ENCODE measurements around the gene GNB1. TPM values are rescaled to one million over a fixed set of nuclear protein-coding genes. Genes with fewer than 3 reads are reported as not detected.

Gene GNB1
- total RNA-seq, 4 donors from 2014 or later, result 154 to 200 (median 174) TPM

GRCh38 chr1:1836119-1836518 is 54.8 kb downstream of the GNB1 start:
- H3K36me3 ChIP-seq, result no peaks in the 10 kb centered on the region
- no peak for TF ChIP-seq POLR2A (IDR thresholded peaks at IDR 0.05)
- TF ChIP-seq CTCF (IDR thresholded peaks at IDR 0.05), result no peak
- WGBS, 2 donors, result 97 to 98% methylated on average over 8 of the region's 8 CpGs

GRCh38 chr1:1835546-1835945 is 55.3 kb downstream of the GNB1 start:
- DNase-seq, result no peak
- peaks cover 14 to 37% of the 10 kb centered on the region in 2 donors for H3K4me1 ChIP-seq
- no peaks in the 10 kb centered on the region for H3K27me3 ChIP-seq
- H3K9me3 ChIP-seq, result no peaks in the 10 kb centered on the region
- intact Hi-C loops (cut with DNase I), result loop anchor here (10.0 kb wide), 1 partner anchor 49 kb away; no protein-coding TSS in a partner anchor
- H3K27ac ChIP-seq, result no peak overlapping the region
- H3K36me3 ChIP-seq, result no peaks in the 10 kb centered on the region
- 79 to 85% methylated on average over 3 of the region's 3 CpGs for WGBS, 2 donors
- no peak overlapping the region for H3K4me3 ChIP-seq (replicated peaks in 1 of 3)
- TF ChIP-seq CTCF (IDR thresholded peaks at IDR 0.05), result no peak
- no peak for TF ChIP-seq POLR2A (IDR thresholded peaks at IDR 0.05)

More at GRCh38 chr1:1836119-1836518, 54.8 kb downstream of the GNB1 start:
- no peak overlapping the region for H3K4me3 ChIP-seq (replicated peaks in 1 of 3)
- H3K27me3 ChIP-seq, result no peaks in the 10 kb centered on the region
- intact Hi-C loops (cut with DNase I), result loop anchor here (10.0 kb wide), 1 partner anchor 49 kb away; no protein-coding TSS in a partner anchor
- H3K27ac ChIP-seq, result no peak overlapping the region
- peaks cover 20 to 43% of the 10 kb centered on the region in 2 donors for H3K4me1 ChIP-seq
- no peak for DNase-seq
- H3K9me3 ChIP-seq, result no peaks in the 10 kb centered on the region

- H3K9me3 ChIP-seq, result no peaks in the 10 kb centered on the region
- H3K4me3 ChIP-seq (replicated peaks in 1 of 3), result no peak overlapping the region
- no peaks in the 10 kb centered on the region for H3K27me3 ChIP-seq
- TF ChIP-seq CTCF (IDR thresholded peaks at IDR 0.05), result no peak
- no peak for TF ChIP-seq POLR2A (IDR thresholded peaks at IDR 0.05)
- H3K4me1 ChIP-seq, result peaks cover 8 to 28% of the 10 kb centered on the region in 2 donors
- 16 to 25% methylated on average over 6 of the region's 6 CpGs for WGBS, 2 donors
- H3K36me3 ChIP-seq, result no peaks in the 10 kb centered on the region
- intact Hi-C loops (cut with DNase I), result loop anchor here (10.0 kb wide), 1 partner anchor 51 kb away; no protein-coding TSS in a partner anchor
- peak; percentile 59 to 72 for DNase-seq
- H3K27ac ChIP-seq, result no peak overlapping the region
These were observed 57.0 kb downstream of the GNB1 start for GRCh38 chr1:1833916-1834325.

- no peak overlapping the region for H3K4me3 ChIP-seq (replicated peaks in 1 of 3)
- peaks cover 8 to 28% of the 10 kb centered on the region in 2 donors for H3K4me1 ChIP-seq
- DNase-seq, result peak; percentile 52 to 66
- no peak overlapping the region for H3K27ac ChIP-seq
- no peaks in the 10 kb centered on the region for H3K9me3 ChIP-seq
- 62 to 66% methylated on average over 10 of the region's 10 CpGs for WGBS, 2 donors
- intact Hi-C loops (cut with DNase I), result loop anchor here (10.0 kb wide), 1 partner anchor 51 kb away; no protein-coding TSS in a partner anchor
- H3K27me3 ChIP-seq, result no peaks in the 10 kb centered on the region
- no peaks in the 10 kb centered on the region for H3K36me3 ChIP-seq
- TF ChIP-seq POLR2A (IDR thresholded peaks at IDR 0.05) (no peak), CTCF (IDR thresholded peaks at IDR 0.05) (no peak)
These were observed 57.4 kb downstream of the GNB1 start for GRCh38 chr1:1833456-1833855.

GRCh38 chr1:1832820-1833219 is 58.1 kb downstream of the GNB1 start:
- Histone ChIP-seq H3K36me3 (no peaks in the 10 kb centered on the region), H3K4me1 (peaks cover 8 to 28% of the 10 kb centered on the region in 2 donors), H3K9me3 (no peaks in the 10 kb centered on the region), H3K4me3 (replicated peaks in 1 of 3) (no peak overlapping the region), H3K27ac (no peak overlapping the region), H3K27me3 (no peaks in the 10 kb centered on the region)
- no peak for DNase-seq
- WGBS, 2 donors, result 77 to 84% methylated on average over 4 to 5 of the region's 5 CpGs
- TF ChIP-seq CTCF (IDR thresholded peaks at IDR 0.05), result no peak
- no peak for TF ChIP-seq POLR2A (IDR thresholded peaks at IDR 0.05)
- intact Hi-C loops (cut with DNase I), result loop anchor here (10.0 kb wide), 1 partner anchor 52 kb away; no protein-coding TSS in a partner anchor
